ENCODE results near the gene SUGP1. TPM values are rescaled to one million over a fixed set of nuclear protein-coding genes. Genes with fewer than 3 reads are reported as not detected.

The SUGP1 gene
- total RNA-seq, 2 donors from 2014 or later = 13.5 to 16.3 TPM

DNA sequence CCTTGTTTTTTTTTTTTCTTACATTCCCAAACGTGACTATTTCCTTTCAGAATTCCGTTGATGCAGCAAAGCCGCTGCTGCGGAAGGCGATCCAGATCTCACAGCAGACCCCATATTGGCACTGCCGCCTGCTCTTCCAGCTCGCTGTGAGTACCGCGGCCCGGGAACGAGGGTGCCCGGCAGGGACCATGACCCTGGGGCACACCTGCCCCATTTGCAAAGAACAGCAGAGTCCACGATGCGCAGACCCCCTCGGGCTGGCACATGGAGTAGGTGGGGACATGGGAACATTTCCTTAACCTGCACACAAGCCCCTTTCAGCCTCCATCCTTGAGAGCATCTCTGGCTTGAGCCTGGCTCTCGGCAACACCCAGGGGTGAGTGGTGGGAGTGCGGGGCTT, 16.8 kb upstream of the SUGP1 start:
- H3K4me3 ChIP-seq = no peak overlapping the region
- no peak for DNase-seq
- intact Hi-C loops (cut with DNase I) = no loop called here
- ATAC-seq = no peak
- 93 to 94% methylated on average over 8 to 17 of the region's 17 CpGs for WGBS, 2 donors
- H3K36me3 ChIP-seq (replicated peaks in 1 of 2; ENCODE audit: insufficient read depth in 1 of 2, low read depth in 2 of 2) = peaks cover 13 to 28% of the 10 kb centered on the region in 2 donors
- no peaks in the 10 kb centered on the region for H3K4me1 ChIP-seq
- no peaks in the 10 kb centered on the region for H3K27me3 ChIP-seq
- no peak overlapping the region for H3K27ac ChIP-seq
- TF ChIP-seq POLR2A (IDR thresholded peaks at IDR 0.05) = no peak
- TF ChIP-seq, protein P1, sequence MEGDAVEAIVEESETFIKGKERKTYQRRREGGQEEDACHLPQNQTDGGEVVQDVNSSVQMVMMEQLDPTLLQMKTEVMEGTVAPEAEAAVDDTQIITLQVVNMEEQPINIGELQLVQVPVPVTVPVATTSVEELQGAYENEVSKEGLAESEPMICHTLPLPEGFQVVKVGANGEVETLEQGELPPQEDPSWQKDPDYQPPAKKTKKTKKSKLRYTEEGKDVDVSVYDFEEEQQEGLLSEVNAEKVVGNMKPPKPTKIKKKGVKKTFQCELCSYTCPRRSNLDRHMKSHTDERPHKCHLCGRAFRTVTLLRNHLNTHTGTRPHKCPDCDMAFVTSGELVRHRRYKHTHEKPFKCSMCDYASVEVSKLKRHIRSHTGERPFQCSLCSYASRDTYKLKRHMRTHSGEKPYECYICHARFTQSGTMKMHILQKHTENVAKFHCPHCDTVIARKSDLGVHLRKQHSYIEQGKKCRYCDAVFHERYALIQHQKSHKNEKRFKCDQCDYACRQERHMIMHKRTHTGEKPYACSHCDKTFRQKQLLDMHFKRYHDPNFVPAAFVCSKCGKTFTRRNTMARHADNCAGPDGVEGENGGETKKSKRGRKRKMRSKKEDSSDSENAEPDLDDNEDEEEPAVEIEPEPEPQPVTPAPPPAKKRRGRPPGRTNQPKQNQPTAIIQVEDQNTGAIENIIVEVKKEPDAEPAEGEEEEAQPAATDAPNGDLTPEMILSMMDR (IDR thresholded peaks at IDR 0.05) = no peak
- H3K9me3 ChIP-seq = no peaks in the 10 kb centered on the region

DNA sequence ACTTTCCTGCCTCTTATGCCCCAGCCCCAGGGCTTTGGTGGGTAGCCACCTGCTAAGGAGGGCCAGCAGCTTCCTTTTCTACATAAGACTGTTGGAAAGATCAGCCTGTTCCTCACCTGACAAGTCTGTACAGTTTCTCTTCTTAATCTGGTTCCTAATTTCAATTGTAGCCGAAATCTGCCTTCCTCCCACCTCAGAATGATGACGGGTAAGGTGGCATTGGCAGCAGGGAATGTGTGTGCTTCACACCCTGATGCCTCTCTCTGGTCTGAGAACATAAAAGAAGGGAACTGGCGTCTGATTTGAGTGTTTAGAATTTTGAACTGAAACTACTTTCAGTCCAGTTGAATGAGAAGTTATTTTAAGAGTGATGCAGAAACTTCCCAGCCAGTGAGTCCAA, 16.3 kb upstream of the SUGP1 start:
- H3K36me3 ChIP-seq (replicated peaks in 1 of 2; ENCODE audit: insufficient read depth in 1 of 2, low read depth in 2 of 2) = peaks cover 13 to 28% of the 10 kb centered on the region in 2 donors
- TF ChIP-seq, protein P1 (IDR thresholded peaks at IDR 0.05) = no peak
- TF ChIP-seq POLR2A (IDR thresholded peaks at IDR 0.05) = no peak

DNA sequence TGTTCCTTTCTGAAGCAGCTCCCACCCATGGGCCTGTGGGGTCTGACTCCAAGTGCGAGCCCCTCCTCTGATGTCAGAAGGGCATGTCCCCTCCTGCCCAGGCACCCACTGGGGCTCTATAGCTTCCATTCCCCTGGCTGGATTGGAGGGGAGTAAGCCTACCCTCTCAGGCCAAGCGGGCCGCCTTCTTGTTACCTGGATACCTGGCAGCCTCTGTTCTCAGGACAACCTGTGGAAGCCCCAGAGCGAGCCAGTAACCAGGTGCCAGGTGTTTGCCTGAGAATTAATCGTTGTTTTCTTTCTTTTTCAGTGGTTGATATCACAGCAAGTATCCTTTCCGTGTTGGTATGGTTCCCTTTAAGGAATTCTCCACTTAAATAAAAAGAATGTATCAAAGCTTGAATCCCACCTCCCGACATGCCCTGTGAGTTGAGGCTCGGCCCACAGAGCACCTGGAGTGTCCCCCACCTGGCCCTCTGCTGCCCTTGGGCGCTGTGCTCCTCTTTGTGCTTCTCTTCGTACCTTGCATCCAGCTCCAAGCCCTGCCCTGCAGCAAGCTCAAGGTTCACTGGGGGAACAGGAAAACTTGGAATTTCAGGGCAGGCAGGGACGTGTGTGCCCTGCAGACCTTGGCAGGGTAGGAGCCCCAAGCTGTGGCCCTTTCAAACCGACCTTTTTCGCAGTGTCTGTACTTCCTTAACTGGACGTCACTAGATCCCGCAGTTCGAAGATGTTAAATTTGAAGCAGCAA, 15.3 kb upstream of the SUGP1 start:
- ATAC-seq (no peak), DNase-seq (peak in 1 of 4 donors; percentile 30)
- 77 to 79% methylated on average over 15 to 16 of the region's 16 CpGs for WGBS, 2 donors
- Histone ChIP-seq H3K27me3 (no peaks in the 10 kb centered on the region), H3K4me1 (no peaks in the 10 kb centered on the region), H3K4me3 (no peak overlapping the region), H3K36me3 (replicated peaks in 1 of 2; ENCODE audit: insufficient read depth in 1 of 2, low read depth in 2 of 2) (peaks cover 13 to 28% of the 10 kb centered on the region in 2 donors), H3K27ac (no peak overlapping the region), H3K9me3 (no peaks in the 10 kb centered on the region)
- TF ChIP-seq, protein P1 (IDR thresholded peaks at IDR 0.05) = no peak
- no peak for TF ChIP-seq POLR2A (IDR thresholded peaks at IDR 0.05)
- intact Hi-C loops (cut with DNase I) = no loop called here

More for the DNA sequence above, 16.3 kb upstream of the SUGP1 start:
- no peak overlapping the region for H3K27ac ChIP-seq
- H3K4me3 ChIP-seq = no peak overlapping the region
- H3K4me1 ChIP-seq = no peaks in the 10 kb centered on the region
- H3K27me3 ChIP-seq = no peaks in the 10 kb centered on the region
- intact Hi-C loops (cut with DNase I) = no loop called here
- WGBS, 2 donors = 53 to 56% methylated on average over 3 of the region's 3 CpGs
- no peaks in the 10 kb centered on the region for H3K9me3 ChIP-seq
- no peak for DNase-seq
- ATAC-seq = no peak

DNA sequence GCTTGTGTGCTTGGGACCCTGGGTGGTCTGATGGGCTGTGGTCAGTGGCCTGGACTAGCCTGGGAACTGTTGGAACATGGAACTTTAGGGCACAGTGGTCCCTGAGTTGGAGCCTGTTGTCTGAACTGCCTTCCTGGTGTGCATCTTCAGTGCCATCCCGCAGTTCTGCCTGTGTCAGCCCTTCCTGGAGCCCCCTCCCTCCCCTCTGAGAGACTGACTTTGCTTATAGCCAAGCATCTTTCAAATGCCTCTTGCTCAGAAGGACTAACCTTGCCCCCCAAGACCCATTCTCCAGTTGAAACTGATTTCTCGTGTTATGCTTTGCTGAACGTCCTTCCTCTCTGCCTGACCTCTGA, 14.7 kb upstream of the SUGP1 start:
- Histone ChIP-seq H3K4me1 (no peaks in the 10 kb centered on the region), H3K4me3 (no peak overlapping the region), H3K36me3 (replicated peaks in 1 of 2; ENCODE audit: insufficient read depth in 1 of 2, low read depth in 2 of 2) (peaks cover 13 to 30% of the 10 kb centered on the region in 2 donors), H3K27ac (no peak overlapping the region), H3K27me3 (no peaks in the 10 kb centered on the region), H3K9me3 (no peaks in the 10 kb centered on the region)
- ATAC-seq (no peak), DNase-seq (no peak)
- TF ChIP-seq, protein P1 (IDR thresholded peaks at IDR 0.05) = no peak
- TF ChIP-seq POLR2A (IDR thresholded peaks at IDR 0.05) = no peak
- intact Hi-C loops (cut with DNase I) = no loop called here
- 83 to 85% methylated on average over 3 of the region's 3 CpGs for WGBS, 2 donors

All from body of pancreas (tissue), 4 donors.